LHCN-M2 (cell line): ENCODE data around the gene TPCN1. TPM values are rescaled to one million over a fixed set of nuclear protein-coding genes. Genes with fewer than 3 reads are reported as not detected.

Experiments
- DNase-seq: peaks from one replicate; pipeline ENCODE4 v3.0.0-alpha.2; 2012; ENCODE audit warnings: low read depth
- total RNA-seq: library from RNA; depleted of rRNA; stranded (reverse); fragments of >200 nt; gene quantifications from 2 replicates; pipeline ENCODE4 v1.2.3, GENCODE V29; 2014; rRNA removed

TPCN1 gene
- total RNA-seq, 1 experiment from 2014 or later = 21.4 TPM

DNA sequence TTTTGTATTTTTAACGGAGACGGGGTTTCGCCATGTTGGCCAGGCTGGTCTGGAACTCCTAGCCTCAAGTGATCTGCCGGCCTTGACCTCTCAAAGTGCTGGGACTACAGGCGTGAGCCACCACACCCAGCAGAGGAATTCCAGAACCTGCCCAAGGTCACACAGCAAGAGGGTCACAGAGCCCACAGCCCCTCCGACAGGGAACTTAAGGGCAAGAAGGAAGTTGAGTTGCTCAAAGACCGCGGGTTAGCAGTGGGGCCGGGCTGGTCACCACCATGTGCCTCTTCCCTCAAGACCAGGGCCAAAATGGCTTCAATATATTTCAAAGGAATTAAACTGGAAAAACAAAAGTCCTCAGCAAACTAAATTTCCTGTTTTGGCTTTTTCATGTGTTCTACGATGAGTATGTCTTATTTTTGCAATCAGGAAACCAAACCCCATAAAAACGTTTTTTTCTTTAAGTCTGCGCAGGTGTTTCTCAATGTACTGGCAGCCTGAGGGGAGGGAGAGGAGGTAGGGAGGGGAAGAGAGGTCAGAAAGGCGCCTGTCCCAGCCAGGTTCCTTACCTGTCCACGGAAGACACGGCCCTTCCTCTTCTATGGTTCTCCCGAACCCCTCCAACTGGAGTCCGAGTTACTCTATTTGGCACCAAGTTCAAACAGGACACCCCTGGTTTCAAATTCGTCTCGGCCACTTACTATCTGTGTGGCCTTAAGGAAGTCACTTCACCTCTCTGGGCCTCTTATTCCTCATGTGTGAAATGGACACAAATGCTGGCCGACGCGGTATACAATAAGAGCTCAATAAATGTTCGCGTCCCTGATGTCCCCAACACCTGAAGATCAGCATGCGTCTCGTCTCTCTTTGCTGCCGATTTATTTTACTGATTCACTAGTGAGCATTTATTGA lies 112.9 kb downstream of the TPCN1 start:
- DNase-seq = no peak

DNA sequence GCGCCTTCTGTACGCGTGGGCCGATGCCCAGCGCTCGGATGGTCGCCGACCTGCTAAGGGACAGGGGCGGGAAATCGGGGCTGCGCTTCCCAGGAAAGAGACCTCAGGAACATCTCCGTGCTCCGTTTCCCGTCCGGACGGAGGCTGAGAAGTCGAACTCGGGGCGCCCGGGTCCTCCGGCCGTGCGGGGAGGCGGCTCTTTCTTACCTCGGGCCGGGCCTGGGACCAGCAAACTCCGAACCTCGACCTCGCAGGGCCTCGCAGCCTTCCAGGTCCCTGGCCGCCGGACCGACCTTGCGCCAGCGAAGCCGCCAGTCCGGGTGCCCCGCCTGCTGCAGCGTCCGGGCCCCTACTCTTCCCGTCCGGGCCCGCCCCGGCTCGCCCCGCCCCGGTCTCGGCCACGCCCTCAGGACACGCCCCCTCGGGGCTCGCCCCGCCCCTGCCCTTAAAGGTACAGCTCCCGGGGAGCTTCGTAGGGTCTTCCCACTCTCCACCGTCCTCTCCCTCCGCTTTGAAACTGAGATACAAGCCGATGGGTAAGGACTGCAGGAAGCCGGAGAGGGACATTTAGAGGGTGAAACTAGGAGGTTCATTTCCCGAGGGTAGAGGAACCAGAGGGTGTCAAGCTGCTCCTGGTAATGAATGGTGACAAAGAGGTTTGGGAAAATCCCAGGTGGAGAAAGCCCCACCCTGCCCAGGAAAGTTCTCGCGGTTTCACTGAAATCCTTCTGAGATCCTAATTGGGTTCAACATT lies 113.7 kb downstream of the TPCN1 start, which contains the start of gene SLC8B1:
TSS of gene SLC8B1 (minus strand) at position 324 of the 754 bp plus-strand sequence. CDS start 2,231 bp downstream, outside the sequence.
- DNase-seq = peak; percentile 62

DNA sequence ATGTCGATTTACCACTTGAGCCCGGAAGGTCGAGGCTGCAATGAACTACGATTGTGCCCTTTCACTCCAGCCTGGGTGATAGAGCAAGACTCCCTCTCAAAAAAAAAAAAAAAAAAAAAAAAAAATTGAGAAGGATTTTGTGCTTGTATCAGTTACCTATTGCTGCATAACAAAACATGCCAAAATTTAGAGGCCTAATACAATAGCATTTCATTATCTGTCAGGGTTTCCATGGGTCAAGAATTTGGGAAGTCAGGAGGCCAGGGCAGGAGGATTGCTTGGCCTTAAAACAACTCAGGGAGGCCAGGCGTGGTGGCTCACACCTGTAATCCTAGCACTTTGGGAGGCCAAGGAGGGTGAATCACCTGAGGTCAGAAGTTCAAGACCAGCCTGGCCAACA lies 118.3 kb downstream of the TPCN1 start:
- DNase-seq = no peak

DNA sequence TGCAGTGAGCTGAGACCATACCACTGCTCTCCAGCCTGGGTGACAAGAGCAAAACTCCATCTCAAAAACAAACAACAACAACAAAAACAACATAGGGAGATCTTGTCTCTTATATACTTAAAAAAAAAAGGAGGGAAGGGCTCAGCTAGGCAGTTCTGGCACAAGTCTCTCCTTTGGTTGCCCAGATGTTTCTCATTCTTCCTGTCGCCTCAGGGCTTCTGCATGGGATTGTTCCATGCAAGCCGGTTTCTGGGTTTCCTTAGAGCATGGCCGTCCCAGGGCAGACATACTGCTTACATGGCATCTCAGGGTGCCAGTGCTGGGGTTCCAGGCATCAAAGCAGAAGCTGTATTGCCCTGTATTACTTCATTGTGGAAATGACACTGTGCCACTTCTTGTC lies 118.8 kb downstream of the TPCN1 start:
- no peak for DNase-seq

GRCh38 chr12:113341535-113341934 lies 120.3 kb downstream of the TPCN1 start:
- DNase-seq = no peak

DNA sequence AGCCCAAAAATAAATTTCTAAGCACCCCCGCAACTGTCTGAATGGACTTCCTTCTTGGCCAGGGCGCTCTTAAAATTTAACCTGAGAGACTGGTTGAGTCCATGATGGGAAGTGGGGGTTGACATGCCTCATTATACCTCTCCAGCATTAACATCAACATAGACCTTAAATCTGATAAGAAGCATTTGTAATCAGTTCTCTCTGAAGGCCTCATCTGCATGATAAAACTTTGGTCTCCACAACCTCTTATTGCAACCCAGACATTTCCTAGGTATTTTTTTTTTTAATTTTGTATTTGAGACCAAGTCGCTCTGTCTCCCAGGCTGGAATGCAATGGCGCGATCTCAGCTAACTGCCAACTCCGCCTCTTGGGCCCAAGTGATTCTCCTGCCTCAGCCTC lies 124.1 kb downstream of the TPCN1 start:
- no peak for DNase-seq

- no peak for DNase-seq
These were observed 125.1 kb downstream of the TPCN1 start for GRCh38 chr12:113346353-113346752.

GRCh38 chr12:113347107-113347506 lies 125.8 kb downstream of the TPCN1 start:
- DNase-seq = no peak

- DNase-seq = peak; percentile 31
These were observed 126.6 kb downstream of the TPCN1 start for GRCh38 chr12:113347892-113348291.

Other genes with a start within 250 kb of the TPCN1 start
- gene OAS2, start 242.9 kb upstream of the TPCN1 start, total RNA-seq = 2.9 and 9.9 TPM in 2 replicates
- 0.11 TPM in 1 of 2 replicates, not detected in the other for gene DTX1, start 164.7 kb upstream of the TPCN1 start, total RNA-seq
- not detected in 2 replicates for gene RASAL1, start 85.7 kb upstream of the TPCN1 start, total RNA-seq
- not detected in 2 replicates for gene CFAP73, start 71.7 kb upstream of the TPCN1 start, total RNA-seq
- 58.7 and 74.3 TPM in 2 replicates for gene DDX54, start 36.0 kb upstream of the TPCN1 start, total RNA-seq
- gene RITA1, start 35.7 kb upstream of the TPCN1 start, total RNA-seq = 34.2 and 38.0 TPM in 2 replicates
- 5.7 and 8.6 TPM in 2 replicates for gene SLC8B1, start 113.6 kb downstream of the TPCN1 start, total RNA-seq
- 21.7 and 32.0 TPM in 2 replicates for gene PLBD2, start 137.1 kb downstream of the TPCN1 start, total RNA-seq
- gene SDS, start 182.4 kb downstream of the TPCN1 start, total RNA-seq = not detected in 2 replicates
- gene SDSL, start 200.9 kb downstream of the TPCN1 start, total RNA-seq = 6.5 and 8.3 TPM in 2 replicates